Measurements from ENCODE around the gene MFF.

The MFF gene, protein sequence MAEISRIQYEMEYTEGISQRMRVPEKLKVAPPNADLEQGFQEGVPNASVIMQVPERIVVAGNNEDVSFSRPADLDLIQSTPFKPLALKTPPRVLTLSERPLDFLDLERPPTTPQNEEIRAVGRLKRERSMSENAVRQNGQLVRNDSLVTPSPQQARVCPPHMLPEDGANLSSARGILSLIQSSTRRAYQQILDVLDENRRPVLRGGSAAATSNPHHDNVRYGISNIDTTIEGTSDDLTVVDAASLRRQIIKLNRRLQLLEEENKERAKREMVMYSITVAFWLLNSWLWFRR

DNA sequence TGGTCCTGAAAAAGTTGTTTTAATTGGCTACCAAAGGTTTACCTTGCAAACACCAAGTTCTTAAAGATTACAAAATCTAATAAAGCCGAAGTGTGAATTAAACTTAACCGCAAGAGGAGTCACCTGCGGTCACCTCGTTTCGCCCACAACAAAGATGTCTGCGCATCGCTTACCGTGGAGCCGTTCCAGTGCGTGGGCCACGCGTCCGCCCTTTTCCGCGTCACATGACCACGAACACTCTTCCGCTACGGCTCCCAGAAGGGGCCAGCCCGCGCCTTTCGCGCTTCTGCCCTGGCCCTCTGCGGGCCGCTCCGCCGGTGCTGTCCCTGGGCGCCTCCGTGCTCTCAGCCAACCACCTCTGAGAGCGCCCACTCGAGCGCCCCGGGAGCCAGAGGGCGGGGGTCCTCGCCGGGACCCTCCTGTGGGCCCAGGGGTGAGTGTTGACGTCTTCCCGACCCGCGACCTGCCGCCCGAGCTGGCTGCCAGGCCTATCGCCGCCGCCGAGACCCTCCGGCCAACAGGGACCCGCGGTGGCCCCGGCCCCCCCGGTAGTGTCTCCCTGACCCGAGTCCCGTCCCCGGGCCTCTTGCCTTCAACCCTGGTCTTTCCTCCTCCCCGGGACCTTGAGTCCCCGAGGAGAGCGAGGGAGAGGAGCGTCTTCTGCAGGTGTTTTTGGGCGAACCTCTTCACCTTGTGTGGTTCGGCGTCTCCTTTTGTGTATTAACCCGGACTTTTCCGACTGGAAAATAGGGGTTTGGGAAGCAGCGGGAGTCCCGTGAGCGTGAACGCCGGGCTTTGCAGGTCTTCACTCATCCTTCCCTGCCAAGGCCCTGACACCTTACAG, at the start of gene MFF:
Gene MFF (plus strand): TSS at position 257 of the 844 bp plus-strand sequence. CDS start 5,415 bp downstream, outside the sequence.
- FAIRE-seq: peak; percentile 58

DNA sequence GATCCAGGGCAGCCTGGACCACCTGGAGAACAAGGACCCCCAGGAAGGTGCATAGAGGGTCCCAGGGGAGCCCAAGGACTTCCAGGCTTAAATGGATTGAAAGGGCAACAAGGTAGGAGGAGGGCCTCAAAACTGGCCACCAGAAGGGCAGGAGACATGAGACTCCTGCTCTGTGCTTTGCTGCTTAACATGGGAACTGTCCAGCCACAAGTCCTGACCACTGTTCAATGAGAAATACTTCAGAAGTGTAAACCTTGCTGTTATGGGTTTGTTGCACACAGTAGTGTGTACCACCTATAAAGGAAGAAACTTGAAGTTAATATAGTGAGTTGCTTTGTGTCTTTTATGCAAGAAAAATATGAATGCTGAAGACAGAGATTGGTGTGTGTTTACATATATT, 44.2 kb upstream of the MFF start:
- FAIRE-seq: no peak

DNA sequence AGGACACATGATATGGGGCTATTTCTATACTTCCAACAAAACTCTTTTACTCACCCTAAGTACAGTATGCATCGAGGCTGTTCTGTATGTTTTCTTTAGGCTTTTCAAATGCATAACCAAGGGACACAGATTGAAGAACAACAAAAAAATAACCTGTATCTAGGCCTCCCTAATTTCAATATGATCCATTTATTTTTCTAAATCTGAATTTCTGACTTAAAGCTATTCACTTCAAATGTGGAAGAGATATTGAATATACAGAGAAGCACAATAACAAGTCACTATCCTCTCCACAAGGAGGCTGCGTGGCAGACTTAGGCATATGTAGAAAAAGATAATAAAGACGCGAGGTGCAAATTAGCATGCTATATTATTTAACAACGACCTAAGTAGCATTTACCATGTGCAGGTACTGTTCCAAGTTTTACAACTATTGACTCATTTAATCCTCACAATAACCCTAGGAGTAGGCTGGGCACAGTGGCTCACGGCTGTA, 39.3 kb upstream of the MFF start:
- no peak for FAIRE-seq

DNA sequence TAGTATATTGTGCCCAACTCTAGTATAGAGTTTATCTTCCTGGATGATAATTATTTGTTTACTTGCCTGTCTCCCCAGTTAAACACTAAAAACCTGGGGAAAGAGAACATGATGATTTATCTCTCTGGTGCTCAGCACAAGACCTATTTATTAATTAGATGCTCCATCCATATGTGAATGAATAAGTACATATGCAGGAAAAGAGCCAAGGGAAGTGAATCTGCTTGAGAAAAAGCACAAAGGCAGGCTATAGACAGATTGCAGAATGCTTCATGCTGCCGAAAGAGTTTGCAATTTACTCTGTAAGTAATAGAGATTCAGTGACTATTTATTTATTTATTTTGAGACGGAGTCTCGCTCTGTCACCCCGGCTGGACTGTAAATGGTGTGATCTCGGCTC, 37.3 kb upstream of the MFF start:
- no peak for FAIRE-seq

DNA sequence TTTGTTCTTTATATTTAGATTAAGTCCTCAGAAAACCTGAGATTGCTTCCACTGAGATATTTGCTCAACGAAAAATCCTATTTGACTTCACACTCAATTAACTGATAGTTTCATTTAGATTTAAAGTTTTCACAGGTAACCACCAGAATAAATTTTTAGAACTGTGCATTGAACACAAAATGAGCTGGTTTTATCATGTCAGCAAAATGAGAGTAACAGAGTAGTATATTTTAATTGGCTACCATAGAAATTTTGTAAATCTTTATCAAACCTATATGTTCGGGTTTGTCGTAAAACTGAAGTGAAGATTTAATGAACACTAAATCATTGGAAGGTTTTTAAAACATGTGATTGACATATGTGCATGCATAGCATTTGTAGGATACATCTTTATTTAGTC, 32.7 kb upstream of the MFF start:
- no peak for FAIRE-seq

DNA sequence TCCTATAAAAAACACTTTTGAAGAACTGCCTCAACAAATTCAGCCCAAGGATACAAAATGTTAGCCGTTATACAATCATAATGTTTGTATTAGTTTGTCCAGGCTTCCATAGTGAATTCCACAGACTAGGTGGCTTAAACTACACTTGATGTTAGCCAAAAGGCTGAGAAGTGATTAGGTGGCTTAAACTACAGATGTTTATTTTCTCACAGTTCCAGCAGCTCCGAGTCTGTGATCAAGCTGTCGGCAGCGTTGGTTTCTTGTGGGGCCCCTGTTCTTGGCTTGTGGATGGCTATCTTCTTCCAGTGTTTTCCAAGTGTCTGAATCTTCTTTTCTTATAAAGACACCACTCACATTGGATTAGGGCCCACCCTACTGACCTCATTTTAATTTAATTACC, 31.5 kb upstream of the MFF start:
- no peak for FAIRE-seq

DNA sequence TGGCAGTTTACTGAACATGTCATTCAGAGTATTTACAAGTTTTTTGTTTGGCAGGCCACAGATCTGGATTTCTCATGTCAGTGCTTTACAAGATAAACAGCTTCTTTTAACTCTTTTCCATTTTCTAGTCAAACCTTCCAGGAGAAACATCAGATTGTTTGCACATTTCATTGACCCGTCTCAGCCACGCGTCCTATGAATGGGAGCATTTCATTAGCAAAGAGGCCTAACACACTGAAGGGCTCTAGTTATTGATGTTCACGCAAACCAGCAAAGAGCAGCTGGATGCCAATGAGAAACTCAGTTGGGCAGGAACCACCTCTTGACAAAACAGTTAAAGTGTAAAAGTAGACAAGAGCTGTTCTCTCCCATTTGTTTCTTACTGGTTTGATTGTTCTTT, 29.2 kb upstream of the MFF start:
- FAIRE-seq: no peak

DNA sequence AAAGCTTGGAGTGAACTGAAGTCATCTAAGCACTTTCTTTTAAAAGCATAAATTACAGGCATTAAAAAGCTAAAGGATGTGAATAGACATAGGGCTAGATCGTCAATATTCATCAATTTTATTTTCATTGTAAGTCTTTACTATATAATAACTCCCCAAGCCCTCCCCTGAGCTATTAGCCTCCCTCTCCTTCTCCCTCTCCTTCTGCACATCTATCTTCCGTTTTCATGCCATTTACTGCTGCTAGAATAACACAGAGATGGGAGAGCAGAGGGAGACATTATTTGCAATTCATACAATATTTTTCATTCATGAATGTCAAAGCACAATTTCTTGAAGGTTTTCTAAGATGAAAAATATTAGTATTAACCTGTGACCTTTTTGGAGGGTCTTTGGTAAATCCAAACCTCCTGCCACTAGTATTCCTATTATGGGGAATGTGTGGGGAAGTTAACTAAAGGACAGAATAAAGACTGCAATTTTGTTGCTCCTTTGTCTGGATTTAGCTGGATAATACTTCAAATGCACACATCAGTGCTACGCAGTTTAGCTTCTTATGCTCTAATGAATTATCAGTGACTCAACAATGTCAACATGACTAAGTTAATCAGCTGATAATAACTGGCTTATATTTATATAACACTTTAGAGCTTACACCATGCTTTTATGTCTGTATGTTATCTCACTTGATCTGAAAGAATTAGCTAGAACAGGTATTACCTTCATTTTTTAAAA, 28.2 kb upstream of the MFF start:
- no peak for FAIRE-seq

DNA sequence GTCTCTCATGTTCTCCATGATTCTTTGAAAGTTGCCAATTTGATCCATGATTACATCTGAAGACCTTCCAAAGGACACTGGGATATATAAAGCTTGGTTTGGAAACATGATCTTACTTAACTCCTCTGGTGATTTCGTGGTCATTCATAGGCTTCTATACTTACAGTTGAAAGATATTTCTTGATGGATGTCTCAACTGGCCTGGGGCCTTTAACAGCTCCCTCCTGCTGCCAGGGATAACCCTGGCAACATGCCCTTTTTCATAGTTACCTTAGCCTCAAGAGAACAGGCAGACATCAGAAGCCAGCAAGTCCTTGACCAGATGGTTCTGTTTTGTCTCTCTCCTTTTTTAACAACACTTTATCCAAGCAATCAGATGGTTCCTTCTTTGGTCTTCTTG, 23.5 kb upstream of the MFF start:
- FAIRE-seq: no peak

DNA sequence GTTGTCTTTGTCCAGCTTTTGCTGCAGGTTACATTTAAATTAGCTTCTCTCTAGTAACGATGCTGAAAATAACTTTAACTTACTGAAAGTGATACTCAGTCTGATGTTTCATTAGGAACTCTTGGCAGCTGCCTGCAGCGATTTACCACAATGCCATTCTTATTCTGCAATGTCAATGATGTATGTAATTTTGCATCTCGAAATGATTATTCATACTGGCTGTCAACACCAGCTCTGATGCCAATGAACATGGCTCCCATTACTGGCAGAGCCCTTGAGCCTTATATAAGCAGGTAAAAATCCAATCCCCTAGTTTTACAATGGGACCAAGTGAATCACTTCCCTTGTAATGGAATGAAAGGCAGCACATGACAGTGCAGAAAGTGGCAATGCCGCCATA, 16.3 kb upstream of the MFF start:
- no peak for FAIRE-seq

DNA sequence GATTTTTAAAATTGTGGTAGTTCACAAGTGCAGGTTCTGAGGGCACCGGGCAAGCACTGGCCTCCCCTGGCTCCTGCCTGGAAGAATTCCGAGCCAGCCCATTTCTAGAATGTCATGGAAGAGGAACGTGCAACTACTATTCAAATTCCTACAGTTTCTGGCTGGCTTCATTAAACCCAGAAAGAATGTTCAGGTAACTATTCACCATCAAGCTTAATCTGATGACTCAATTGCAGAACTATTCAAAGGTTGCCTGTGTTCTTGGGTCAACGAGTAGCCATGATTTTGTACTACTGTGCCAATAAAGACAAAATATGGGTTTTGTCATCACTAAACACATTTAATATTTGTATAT, 14.3 kb upstream of the MFF start:
- FAIRE-seq: no peak

DNA sequence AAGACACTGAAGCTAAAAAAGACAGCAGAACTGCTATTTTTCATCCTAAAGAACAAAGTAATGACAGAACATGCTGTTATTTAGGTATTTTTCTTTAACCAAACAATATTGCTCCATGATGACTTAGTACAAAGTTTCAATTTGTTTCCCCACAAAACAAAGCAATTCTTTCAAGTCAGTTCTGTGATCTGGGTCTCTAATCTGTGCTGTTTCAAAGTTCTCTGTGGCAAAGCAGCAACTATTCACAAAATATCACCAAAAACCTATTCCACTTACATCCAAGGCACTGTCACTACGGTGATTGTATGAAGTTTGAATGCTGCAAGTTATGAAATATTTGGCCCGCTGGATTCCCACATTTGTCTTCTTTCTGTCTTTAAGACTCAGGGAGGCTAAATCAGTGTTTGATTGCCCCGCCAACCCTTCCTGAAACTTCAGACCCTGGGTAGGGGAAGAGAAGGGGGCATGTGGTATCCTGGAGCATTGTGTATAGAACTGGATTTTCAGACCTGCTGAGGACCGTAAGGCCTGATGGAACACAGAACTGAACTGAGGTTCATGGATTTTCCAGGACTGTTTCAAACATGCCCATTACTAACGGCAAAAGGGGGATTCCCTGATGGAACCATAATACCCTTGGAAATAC, 13.1 kb upstream of the MFF start:
- FAIRE-seq: no peak

DNA sequence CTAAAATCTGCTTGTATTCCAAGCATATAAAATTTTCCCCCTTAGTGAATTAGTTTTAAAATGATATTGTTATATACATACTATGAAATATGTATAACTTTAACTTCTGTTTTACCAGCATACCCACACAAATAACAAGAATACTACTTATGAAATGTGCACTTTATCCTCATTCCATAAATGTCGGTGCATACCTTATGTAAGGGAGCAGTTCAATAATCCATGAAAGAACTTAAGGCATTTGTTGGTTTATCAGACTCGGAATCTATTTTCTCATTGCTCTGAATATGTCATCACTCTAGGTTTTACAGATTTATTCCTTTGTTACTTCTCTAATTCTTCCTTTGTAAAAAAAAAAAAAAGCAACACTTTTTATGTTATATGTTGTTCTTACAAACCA, 12.5 kb upstream of the MFF start:
- FAIRE-seq: no peak

DNA sequence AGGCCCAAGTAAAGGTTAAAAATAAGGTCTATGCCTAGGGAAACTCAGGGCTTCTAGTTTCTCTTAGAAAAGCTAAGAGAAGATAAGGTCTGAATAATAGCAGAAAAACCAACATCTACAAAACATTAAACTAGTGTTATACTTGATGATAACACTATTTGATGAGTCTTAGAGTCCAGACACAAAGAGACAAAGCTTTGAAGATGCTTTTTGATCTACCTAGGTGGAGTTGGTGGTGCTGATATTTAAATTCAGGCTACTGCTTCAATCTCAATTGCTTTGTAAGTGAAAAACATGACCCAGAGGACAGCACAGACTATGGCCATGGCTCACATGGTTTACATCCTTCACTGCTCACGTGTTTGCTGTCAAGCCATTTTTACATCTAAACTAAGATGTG, 11.7 kb upstream of the MFF start:
- no peak for FAIRE-seq

DNA sequence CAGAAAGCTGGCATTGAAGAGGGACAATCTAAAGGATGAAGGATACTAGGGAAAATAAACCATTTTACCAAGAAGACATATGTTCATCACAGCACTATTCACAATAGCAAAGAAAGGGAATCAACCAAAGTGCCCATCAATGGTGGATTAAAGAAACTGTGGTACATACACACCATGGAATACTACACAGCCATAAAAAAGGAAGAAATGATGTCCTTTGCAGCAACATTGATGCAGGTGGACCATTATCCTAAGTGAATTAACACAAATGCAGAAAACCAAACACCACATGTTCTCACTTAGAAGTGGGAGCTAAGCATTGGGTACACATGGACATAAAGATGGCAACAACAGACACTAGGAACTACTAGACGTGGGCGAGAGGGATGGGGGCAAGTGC, 7.2 kb upstream of the MFF start:
- FAIRE-seq: no peak

DNA sequence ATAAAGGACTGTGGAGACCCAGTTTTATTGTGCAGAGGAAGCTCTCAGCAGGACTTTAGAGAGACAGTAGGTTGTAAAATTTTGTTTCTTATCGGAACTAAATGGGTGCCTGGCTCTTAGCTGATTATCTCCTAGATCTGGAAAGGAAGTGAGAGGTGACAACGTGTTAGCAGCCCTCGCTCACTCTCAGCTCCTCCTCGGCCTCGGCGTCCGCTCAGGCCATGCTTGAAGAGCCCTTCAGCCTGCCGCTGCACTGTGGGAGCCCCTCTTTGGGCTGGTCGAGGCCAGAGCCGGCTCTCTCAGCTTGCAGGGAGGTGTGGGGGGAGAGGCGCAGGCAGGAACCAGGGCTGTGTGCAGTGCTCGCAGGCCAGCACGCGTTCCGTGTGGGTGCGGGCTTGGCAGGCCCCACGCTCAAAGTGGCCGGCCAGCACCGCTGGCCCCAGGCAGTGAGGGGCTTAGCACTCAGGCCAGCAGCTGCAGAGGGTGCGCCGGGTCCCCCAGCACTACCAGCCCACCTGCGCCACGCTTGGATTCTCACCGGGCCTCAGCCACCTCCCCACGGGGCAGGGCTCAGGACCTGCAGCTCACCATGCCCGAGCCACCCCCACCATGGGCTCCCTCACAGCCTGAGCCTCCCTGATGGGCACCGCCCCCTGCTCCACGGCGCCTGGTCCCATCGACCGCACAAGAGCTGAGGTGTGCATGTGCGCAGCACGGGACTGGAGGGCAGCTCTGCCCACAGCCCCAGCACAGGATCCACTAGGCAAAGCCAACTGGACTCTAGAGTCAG, 4.6 kb upstream of the MFF start:
- no peak for FAIRE-seq

DNA sequence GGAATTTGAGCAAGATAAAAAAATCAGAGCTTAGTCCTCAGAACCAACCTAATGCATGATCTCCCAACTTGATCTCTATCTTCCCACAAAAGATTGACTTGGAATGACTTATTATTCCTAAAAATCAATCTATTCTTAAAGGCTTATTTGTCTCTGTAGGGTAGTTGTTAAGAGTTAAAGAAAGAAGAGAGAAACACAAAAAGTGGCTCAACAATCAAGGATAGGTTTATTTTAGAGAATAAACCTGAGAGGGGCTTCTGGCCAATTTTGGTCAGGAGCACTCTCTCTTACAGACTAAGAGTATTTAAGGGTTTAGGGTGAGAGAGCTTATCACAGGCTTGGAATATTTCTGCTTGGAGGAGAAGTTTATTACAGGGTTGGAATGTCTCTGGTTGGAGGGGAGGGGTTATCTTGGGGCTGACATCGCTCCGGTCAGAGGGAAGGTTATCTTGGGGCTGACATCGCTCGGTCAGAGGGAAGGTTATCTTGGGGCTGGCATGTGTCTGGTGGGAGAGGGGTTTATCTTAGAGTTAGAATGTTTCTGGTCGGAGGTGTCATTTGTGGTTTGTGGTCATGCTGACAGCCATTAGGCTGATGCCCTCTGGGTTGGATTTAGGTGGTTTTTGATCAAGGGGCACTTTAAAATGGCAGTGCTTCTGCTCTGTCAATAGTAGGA, 2.4 kb upstream of the MFF start:
- FAIRE-seq: no peak

DNA sequence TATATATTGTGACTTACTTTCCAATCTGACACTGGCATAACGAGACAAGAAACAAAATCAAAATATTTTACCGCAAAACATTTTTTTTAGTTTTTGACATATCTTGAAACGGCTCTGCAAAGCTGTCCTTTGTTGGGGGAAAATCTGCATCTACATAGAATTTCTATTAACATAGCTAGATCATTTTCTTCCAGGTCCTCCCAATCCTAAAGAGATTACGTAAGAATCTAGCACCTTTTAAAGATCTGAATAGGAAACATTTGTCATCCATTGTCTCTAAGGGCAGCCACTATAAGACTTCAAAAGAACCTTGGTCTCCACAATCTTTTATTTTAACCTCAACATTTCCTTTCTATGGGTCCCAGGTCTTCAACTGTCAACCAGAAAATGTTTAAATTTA, 1.2 kb upstream of the MFF start:
- FAIRE-seq: no peak

DNA sequence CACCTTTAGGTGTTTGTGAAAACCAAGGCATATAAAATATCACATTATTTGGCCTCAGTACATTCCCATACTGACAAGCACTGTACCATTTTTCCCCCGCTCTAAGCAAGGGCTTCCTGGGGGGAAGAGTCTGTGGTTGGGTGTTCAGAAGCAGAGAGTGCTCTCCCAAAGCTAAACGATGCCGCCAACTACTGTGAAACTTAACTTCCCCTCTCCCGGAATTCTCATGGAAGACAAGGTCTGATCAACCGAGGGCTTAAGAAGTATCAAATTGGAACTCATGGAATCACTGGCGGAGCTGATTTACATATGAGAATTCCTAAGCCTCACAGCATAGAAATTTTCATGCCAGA, 433 bp upstream of the MFF start:
- FAIRE-seq: no peak

DNA sequence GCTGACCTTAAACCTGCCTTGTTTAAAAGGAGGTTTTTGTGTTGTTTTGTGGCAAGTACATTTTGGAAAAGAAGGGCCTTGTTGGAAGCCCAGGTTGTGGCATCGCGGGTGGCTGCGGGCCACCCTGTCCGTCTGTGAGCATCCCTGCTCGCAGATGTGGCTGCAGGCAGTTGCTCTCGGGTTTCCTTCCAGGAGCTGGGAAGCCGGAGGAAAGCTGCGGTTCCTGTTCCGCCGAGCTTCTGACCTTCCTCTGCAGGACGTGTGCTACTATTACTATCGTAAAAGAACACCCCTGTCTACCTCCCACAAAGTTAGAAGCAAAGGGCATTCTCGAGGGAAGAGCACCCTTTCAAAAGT, 766 bp downstream of the MFF start:
- no peak for FAIRE-seq

DNA sequence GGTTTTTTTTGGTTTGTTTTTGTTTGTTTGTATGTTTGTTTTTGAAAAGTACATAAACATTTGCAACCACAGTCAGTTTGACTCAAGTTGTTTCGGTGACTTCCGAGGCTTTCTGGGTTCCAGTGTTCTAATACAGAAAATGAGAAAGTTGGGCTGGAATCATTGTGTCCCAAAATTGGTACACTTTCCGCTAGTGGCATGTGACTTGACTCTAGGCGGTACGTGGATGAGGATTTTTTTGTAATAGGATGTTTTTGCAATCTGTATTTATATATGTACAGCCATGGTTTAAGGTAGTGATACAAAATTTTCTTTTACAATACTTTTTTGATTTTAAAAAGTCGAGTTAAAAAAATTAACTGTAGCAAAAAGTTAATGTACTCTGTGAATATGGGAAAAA, 1.7 kb downstream of the MFF start:
- no peak for FAIRE-seq

DNA sequence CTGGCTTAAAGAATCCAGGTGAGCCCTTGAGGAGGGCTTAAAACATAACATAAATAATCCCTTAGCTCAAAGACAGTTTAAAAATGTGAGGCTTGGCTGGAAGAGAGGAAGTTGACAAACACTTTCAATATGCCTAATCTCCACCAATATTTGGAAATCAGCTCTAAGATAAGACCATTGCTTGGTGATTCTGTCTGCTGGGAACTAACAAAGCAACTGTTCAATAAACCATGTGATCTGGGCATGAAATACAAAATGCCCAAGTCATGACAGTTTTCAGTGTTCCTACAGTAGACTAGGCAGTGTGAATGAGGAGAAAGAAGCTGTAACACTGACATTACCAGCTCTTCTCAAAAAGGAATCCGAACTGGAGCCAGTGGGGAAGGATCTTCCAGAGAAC, 10.7 kb downstream of the MFF start:
- FAIRE-seq: no peak
